SJSA1 (cell line): ENCODE data around the gene TMTC2. TPM values are rescaled to one million over a fixed set of nuclear protein-coding genes. Genes with fewer than 3 reads are reported as not detected.

ENCODE experiments used
- DNase-seq, 2 experiments: peaks; one replicate each; pipeline ENCODE4 v3.0.0-alpha.2; 2015 to 2020; ENCODE audit warnings: low spot score in 2 of 2, low read depth in 1 of 2
- H3K27ac ChIP-seq: fragments of 250-450 bp; sonication (Bioruptor Pico); 2 replicates; pipeline ENCODE4 v1.5.1; 2020; ENCODE audit warnings: mild to moderate bottlenecking, moderate library complexity
- H3K27me3 ChIP-seq: fragments of 250-450 bp; sonication (Bioruptor Pico); replicated peaks from 2 replicates; pipeline ENCODE4 v1.5.1; 2020; ENCODE audit warnings: mild to moderate bottlenecking, moderate library complexity
- H3K36me3 ChIP-seq: fragments of 250-450 bp; sonication (Bioruptor Pico); 2 replicates; pipeline ENCODE4 v1.5.1; 2020; ENCODE audit warnings: mild to moderate bottlenecking
- H3K4me1 ChIP-seq: fragments of 250-450 bp; sonication (Bioruptor Pico); replicated peaks from 2 replicates; pipeline ENCODE4 v1.6.1; 2021; ENCODE audit warnings: mild to moderate bottlenecking
- H3K4me3 ChIP-seq: fragments of 250-450 bp; sonication (Bioruptor Pico); 2 replicates; pipeline ENCODE4 v1.5.1; 2020; ENCODE audit warnings: mild to moderate bottlenecking
- H3K9me3 ChIP-seq: fragments of 250-450 bp; sonication (Bioruptor Pico); replicated peaks from 2 replicates; pipeline ENCODE4 v1.5.1; 2020; ENCODE audit warnings: mild to moderate bottlenecking
- total RNA-seq: library from RNA; depleted of rRNA; stranded (reverse); fragments of >200 nt; shearing (Covaris generic); gene quantifications from 2 replicates; pipeline ENCODE4 v1.2.3, GENCODE V29; 2014

TMTC2 gene
- total RNA-seq, 1 experiment from 2014 or later = 0.13 TPM

- DNase-seq = no peak
Measured at GRCh38 chr12:83128540-83128939, 441.8 kb downstream of the TMTC2 start.

GRCh38 chr12:83130178-83130577 is 443.5 kb downstream of the TMTC2 start:
- Histone ChIP-seq H3K4me1 (no peaks in the 10 kb centered on the region), H3K4me3 (no peak overlapping the region), H3K36me3 (no peaks in the 10 kb centered on the region), H3K27ac (no peak overlapping the region), H3K27me3 (no peaks in the 10 kb centered on the region), H3K9me3 (no peaks in the 10 kb centered on the region)
- DNase-seq = no peak

More at GRCh38 chr12:83128540-83128939, 441.8 kb downstream of the TMTC2 start:
- no peak overlapping the region for H3K4me3 ChIP-seq
- H3K4me1 ChIP-seq = no peaks in the 10 kb centered on the region
- no peak overlapping the region for H3K27ac ChIP-seq
- H3K27me3 ChIP-seq = no peaks in the 10 kb centered on the region
- H3K9me3 ChIP-seq = no peaks in the 10 kb centered on the region
- H3K36me3 ChIP-seq = no peaks in the 10 kb centered on the region

- H3K36me3 ChIP-seq = no peaks in the 10 kb centered on the region
- H3K27ac ChIP-seq = no peak overlapping the region
- no peak overlapping the region for H3K4me3 ChIP-seq
- DNase-seq = no peak
- H3K9me3 ChIP-seq = no peaks in the 10 kb centered on the region
- H3K27me3 ChIP-seq = no peaks in the 10 kb centered on the region
- H3K4me1 ChIP-seq = no peaks in the 10 kb centered on the region
Measured at GRCh38 chr12:83132360-83132759, 445.7 kb downstream of the TMTC2 start.

GRCh38 chr12:83136411-83136810 is 449.7 kb downstream of the TMTC2 start:
- Histone ChIP-seq H3K9me3 (peaks cover 3% of the 10 kb centered on the region; the same call in 1 of the 2 replicates), H3K27me3 (no peaks in the 10 kb centered on the region), H3K4me3 (no peak overlapping the region), H3K4me1 (no peaks in the 10 kb centered on the region), H3K36me3 (no peaks in the 10 kb centered on the region), H3K27ac (no peak overlapping the region)
- no peak for DNase-seq

- H3K9me3 ChIP-seq = peaks cover 3% of the 10 kb centered on the region; the same call in 1 of the 2 replicates
- H3K27me3 ChIP-seq = no peaks in the 10 kb centered on the region
- no peak for DNase-seq
- no peaks in the 10 kb centered on the region for H3K36me3 ChIP-seq
- H3K4me3 ChIP-seq = no peak overlapping the region
- H3K27ac ChIP-seq = no peak overlapping the region
- no peaks in the 10 kb centered on the region for H3K4me1 ChIP-seq
Measured at GRCh38 chr12:83140135-83140534, 453.4 kb downstream of the TMTC2 start.

- no peak overlapping the region for H3K27ac ChIP-seq
- peaks cover 3% of the 10 kb centered on the region; the same call in 1 of the 2 replicates for H3K9me3 ChIP-seq
- no peak overlapping the region for H3K4me3 ChIP-seq
Measured at GRCh38 chr12:83141460-83141994, 454.8 kb downstream of the TMTC2 start.

GRCh38 chr12:83142914-83143313 is 456.2 kb downstream of the TMTC2 start:
- Histone ChIP-seq H3K27me3 (no peaks in the 10 kb centered on the region), H3K4me3 (no peak overlapping the region), H3K4me1 (no peaks in the 10 kb centered on the region), H3K9me3 (peaks cover 3% of the 10 kb centered on the region; the same call in 1 of the 2 replicates), H3K36me3 (no peaks in the 10 kb centered on the region), H3K27ac (no peak overlapping the region)
- no peak for DNase-seq

More at GRCh38 chr12:83141460-83141994, 454.8 kb downstream of the TMTC2 start:
- H3K27me3 ChIP-seq = no peaks in the 10 kb centered on the region
- no peaks in the 10 kb centered on the region for H3K4me1 ChIP-seq
- DNase-seq = no peak
- no peaks in the 10 kb centered on the region for H3K36me3 ChIP-seq

GRCh38 chr12:83143950-83144349 is 457.2 kb downstream of the TMTC2 start:
- Histone ChIP-seq H3K4me3 (no peak overlapping the region), H3K9me3 (peaks cover 3% of the 10 kb centered on the region; the same call in 1 of the 2 replicates), H3K27me3 (no peaks in the 10 kb centered on the region), H3K4me1 (no peaks in the 10 kb centered on the region), H3K36me3 (no peaks in the 10 kb centered on the region), H3K27ac (no peak overlapping the region)
- DNase-seq = no peak

GRCh38 chr12:83145325-83145840 is 458.7 kb downstream of the TMTC2 start:
- Histone ChIP-seq H3K27ac (no peak overlapping the region), H3K36me3 (no peaks in the 10 kb centered on the region), H3K9me3 (peaks cover under 1% of the 10 kb centered on the region; the same call in 1 of the 2 replicates), H3K4me3 (no peak overlapping the region), H3K4me1 (no peaks in the 10 kb centered on the region), H3K27me3 (no peaks in the 10 kb centered on the region)
- no peak for DNase-seq

GRCh38 chr12:83147341-83147740 is 460.6 kb downstream of the TMTC2 start:
- H3K27me3 ChIP-seq = no peaks in the 10 kb centered on the region
- H3K4me1 ChIP-seq = no peaks in the 10 kb centered on the region
- no peaks in the 10 kb centered on the region; the same call in 1 of the 2 replicates for H3K9me3 ChIP-seq
- H3K36me3 ChIP-seq = no peaks in the 10 kb centered on the region
- no peak for DNase-seq
- H3K4me3 ChIP-seq = no peak overlapping the region
- no peak overlapping the region for H3K27ac ChIP-seq

GRCh38 chr12:83149987-83150386 is 463.3 kb downstream of the TMTC2 start:
- Histone ChIP-seq H3K4me1 (no peaks in the 10 kb centered on the region), H3K27me3 (no peaks in the 10 kb centered on the region), H3K27ac (no peak overlapping the region), H3K4me3 (no peak overlapping the region), H3K36me3 (no peaks in the 10 kb centered on the region), H3K9me3 (0 out of 2 replicates have a peak, but pooled peaks cover 3% of the 10 kb centered on the region)
- DNase-seq = no peak

- H3K9me3 ChIP-seq = 0 out of 2 replicates have a peak, but pooled peaks cover 3% of the 10 kb centered on the region
- H3K27me3 ChIP-seq = no peaks in the 10 kb centered on the region
- no peaks in the 10 kb centered on the region for H3K4me1 ChIP-seq
- H3K4me3 ChIP-seq = no peak overlapping the region
- H3K27ac ChIP-seq = no peak overlapping the region
- H3K36me3 ChIP-seq = no peaks in the 10 kb centered on the region
- DNase-seq = no peak
Measured at GRCh38 chr12:83150465-83151189, 463.9 kb downstream of the TMTC2 start.

- no peaks in the 10 kb centered on the region for H3K36me3 ChIP-seq
- no peak overlapping the region for H3K4me3 ChIP-seq
- DNase-seq = no peak
Measured at GRCh38 chr12:83153177-83153576, 466.5 kb downstream of the TMTC2 start.

GRCh38 chr12:83156815-83157214 is 470.1 kb downstream of the TMTC2 start:
- H3K4me3 ChIP-seq = no peak overlapping the region
- no peaks in the 10 kb centered on the region for H3K4me1 ChIP-seq
- no peaks in the 10 kb centered on the region for H3K36me3 ChIP-seq
- H3K27ac ChIP-seq = no peak overlapping the region
- H3K9me3 ChIP-seq = 0 out of 2 replicates have a peak, but pooled peaks cover 5% of the 10 kb centered on the region
- no peak for DNase-seq
- H3K27me3 ChIP-seq = no peaks in the 10 kb centered on the region

More at GRCh38 chr12:83153177-83153576, 466.5 kb downstream of the TMTC2 start:
- 0 out of 2 replicates have a peak, but pooled peaks cover 3% of the 10 kb centered on the region for H3K9me3 ChIP-seq
- no peaks in the 10 kb centered on the region for H3K4me1 ChIP-seq
- H3K27ac ChIP-seq = no peak overlapping the region
- H3K27me3 ChIP-seq = no peaks in the 10 kb centered on the region
